GM23338 (cell line): Measurements from ENCODE around the gene DNMT1.

Source experiments
- CREB1 ChIP-seq: fragments of 250-450 bp; sonication (Bioruptor Pico); IDR thresholded peaks from 2 replicates; pipeline ENCODE4 v1.5.0; 2020; ENCODE audit warnings: low read depth, mild to moderate bottlenecking, moderate library complexity
- EZH2 ChIP-seq: fragments of 200-600 bp; sonication (generic); IDR thresholded peaks from one replicate; pipeline ENCODE4 v1.8.0; 2017; ENCODE audit warnings: antibody characterized with exemption, mild to moderate bottlenecking, low read depth; ENCODE audit not compliant: unreplicated experiment
- EZH2phosphoT487 ChIP-seq: fragments of 200-600 bp; sonication (generic); IDR thresholded peaks from one replicate; pipeline ENCODE4 v1.8.1; 2018; ENCODE audit warnings: antibody characterized with exemption; ENCODE audit not compliant: unreplicated experiment
- JUNB ChIP-seq: IDR thresholded peaks from one replicate; pipeline ENCODE4 v1.6.1; 2016; ENCODE audit warnings: antibody characterized with exemption; ENCODE audit not compliant: unreplicated experiment
- POLR2AphosphoS5 ChIP-seq: IDR thresholded peaks from 2 replicates; pipeline ENCODE4 v1.6.1; 2016; ENCODE audit warnings: antibody characterized with exemption, low read depth
- STAT1 ChIP-seq: IDR thresholded peaks from one replicate; pipeline ENCODE4 v1.6.1; 2016; ENCODE audit warnings: antibody characterized with exemption; ENCODE audit not compliant: unreplicated experiment
- ZNF114 ChIP-seq: fragments of 250-450 bp; sonication (Bioruptor Pico); IDR thresholded peaks from 2 replicates; pipeline ENCODE4 v1.5.0; 2020; ENCODE audit warnings: mild to moderate bottlenecking, moderate library complexity
- ZNF331 ChIP-seq: fragments of 250-450 bp; sonication (Bioruptor Pico); IDR thresholded peaks from 2 replicates; pipeline ENCODE4 v1.5.0; 2020; ENCODE audit warnings: low read depth, mild to moderate bottlenecking, moderate library complexity
- ZNF462 ChIP-seq: fragments of 250-450 bp; sonication (Bioruptor Pico); IDR thresholded peaks from 2 replicates; pipeline ENCODE4 v1.5.0; 2020; ENCODE audit warnings: mild to moderate bottlenecking, moderate library complexity
- TF ChIP-seq, protein P1 (sequence below), 2 experiments: fragments of 200-600 bp in 1 of 2; sonication (generic) in 1 of 2; conservative IDR thresholded peaks; 2 replicates each; pipeline versions ENCODE4 v1.5.1 to v1.6.1; 2016 to 2017; ENCODE audit warnings: antibody characterized with exemption in 2 of 2, low read depth in 2 of 2, mild to moderate bottlenecking in 2 of 2, moderate library complexity in 1 of 2
- TF ChIP-seq, protein P2 (sequence below): IDR thresholded peaks from one replicate; pipeline ENCODE4 v1.6.1; 2018; ENCODE audit warnings: antibody characterized with exemption; ENCODE audit not compliant: unreplicated experiment

- no peak for TF ChIP-seq EZH2phosphoT487
- TF ChIP-seq, protein P1, sequence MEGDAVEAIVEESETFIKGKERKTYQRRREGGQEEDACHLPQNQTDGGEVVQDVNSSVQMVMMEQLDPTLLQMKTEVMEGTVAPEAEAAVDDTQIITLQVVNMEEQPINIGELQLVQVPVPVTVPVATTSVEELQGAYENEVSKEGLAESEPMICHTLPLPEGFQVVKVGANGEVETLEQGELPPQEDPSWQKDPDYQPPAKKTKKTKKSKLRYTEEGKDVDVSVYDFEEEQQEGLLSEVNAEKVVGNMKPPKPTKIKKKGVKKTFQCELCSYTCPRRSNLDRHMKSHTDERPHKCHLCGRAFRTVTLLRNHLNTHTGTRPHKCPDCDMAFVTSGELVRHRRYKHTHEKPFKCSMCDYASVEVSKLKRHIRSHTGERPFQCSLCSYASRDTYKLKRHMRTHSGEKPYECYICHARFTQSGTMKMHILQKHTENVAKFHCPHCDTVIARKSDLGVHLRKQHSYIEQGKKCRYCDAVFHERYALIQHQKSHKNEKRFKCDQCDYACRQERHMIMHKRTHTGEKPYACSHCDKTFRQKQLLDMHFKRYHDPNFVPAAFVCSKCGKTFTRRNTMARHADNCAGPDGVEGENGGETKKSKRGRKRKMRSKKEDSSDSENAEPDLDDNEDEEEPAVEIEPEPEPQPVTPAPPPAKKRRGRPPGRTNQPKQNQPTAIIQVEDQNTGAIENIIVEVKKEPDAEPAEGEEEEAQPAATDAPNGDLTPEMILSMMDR (conservative IDR thresholded peaks at IDR 0.05; ENCODE audit: low read depth in 2 of 2), result no peak
- no peak for TF ChIP-seq CREB1 (CRISPR knock-in tag)
- TF ChIP-seq EZH2, result no peak
- TF ChIP-seq, protein P2, sequence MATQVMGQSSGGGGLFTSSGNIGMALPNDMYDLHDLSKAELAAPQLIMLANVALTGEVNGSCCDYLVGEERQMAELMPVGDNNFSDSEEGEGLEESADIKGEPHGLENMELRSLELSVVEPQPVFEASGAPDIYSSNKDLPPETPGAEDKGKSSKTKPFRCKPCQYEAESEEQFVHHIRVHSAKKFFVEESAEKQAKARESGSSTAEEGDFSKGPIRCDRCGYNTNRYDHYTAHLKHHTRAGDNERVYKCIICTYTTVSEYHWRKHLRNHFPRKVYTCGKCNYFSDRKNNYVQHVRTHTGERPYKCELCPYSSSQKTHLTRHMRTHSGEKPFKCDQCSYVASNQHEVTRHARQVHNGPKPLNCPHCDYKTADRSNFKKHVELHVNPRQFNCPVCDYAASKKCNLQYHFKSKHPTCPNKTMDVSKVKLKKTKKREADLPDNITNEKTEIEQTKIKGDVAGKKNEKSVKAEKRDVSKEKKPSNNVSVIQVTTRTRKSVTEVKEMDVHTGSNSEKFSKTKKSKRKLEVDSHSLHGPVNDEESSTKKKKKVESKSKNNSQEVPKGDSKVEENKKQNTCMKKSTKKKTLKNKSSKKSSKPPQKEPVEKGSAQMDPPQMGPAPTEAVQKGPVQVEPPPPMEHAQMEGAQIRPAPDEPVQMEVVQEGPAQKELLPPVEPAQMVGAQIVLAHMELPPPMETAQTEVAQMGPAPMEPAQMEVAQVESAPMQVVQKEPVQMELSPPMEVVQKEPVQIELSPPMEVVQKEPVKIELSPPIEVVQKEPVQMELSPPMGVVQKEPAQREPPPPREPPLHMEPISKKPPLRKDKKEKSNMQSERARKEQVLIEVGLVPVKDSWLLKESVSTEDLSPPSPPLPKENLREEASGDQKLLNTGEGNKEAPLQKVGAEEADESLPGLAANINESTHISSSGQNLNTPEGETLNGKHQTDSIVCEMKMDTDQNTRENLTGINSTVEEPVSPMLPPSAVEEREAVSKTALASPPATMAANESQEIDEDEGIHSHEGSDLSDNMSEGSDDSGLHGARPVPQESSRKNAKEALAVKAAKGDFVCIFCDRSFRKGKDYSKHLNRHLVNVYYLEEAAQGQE, result no peak
- no peak for TF ChIP-seq POLR2AphosphoS5
- no peak for TF ChIP-seq JUNB
- TF ChIP-seq ZNF114 (CRISPR knock-in tag), result no peak
- no peak for TF ChIP-seq STAT1
- no peak for TF ChIP-seq ZNF462 (CRISPR knock-in tag)
- TF ChIP-seq ZNF331 (CRISPR knock-in tag), result no peak
These were observed 35.1 kb downstream of the DNMT1 start for GRCh38 chr19:10159610-10160009.
